GM19455 (cell line): ENCODE measurements around the gene PDCD11.
A peak's percentile ranks its signal among the peaks of the same experiment; 100 is the strongest.

Experiments
- ATAC-seq: cut with Tn5 transposase; IDR thresholded peaks from one replicate; pipeline ENCODE4 v1.9.1; 2021; ENCODE audit not compliant: unreplicated experiment

PDCD11 gene

GRCh38 chr10:103449208-103450144 lies 53.0 kb downstream of the PDCD11 start:
- ATAC-seq: no peak

GRCh38 chr10:103450201-103450695 lies 53.8 kb downstream of the PDCD11 start:
- no peak for ATAC-seq

GRCh38 chr10:103451091-103451813 lies 54.8 kb downstream of the PDCD11 start:
- ATAC-seq: no peak

- peak; percentile 75 for ATAC-seq
Observed at GRCh38 chr10:103451831-103452505, 55.5 kb downstream of the PDCD11 start, which contains the start of gene CALHM2. CALHM2 (minus strand) TSS chr10:103452370; CDS start chr10:103449941, 2,429 bp downstream.

GRCh38 chr10:103452506-103453230 lies 56.2 kb downstream of the PDCD11 start:
- no peak for ATAC-seq

GRCh38 chr10:103454026-103454425 lies 57.6 kb downstream of the PDCD11 start:
- no peak for ATAC-seq

GRCh38 chr10:103455235-103455634 lies 58.8 kb downstream of the PDCD11 start:
- no peak for ATAC-seq

GRCh38 chr10:103456074-103456660 lies 59.7 kb downstream of the PDCD11 start:
- ATAC-seq: no peak

DNA sequence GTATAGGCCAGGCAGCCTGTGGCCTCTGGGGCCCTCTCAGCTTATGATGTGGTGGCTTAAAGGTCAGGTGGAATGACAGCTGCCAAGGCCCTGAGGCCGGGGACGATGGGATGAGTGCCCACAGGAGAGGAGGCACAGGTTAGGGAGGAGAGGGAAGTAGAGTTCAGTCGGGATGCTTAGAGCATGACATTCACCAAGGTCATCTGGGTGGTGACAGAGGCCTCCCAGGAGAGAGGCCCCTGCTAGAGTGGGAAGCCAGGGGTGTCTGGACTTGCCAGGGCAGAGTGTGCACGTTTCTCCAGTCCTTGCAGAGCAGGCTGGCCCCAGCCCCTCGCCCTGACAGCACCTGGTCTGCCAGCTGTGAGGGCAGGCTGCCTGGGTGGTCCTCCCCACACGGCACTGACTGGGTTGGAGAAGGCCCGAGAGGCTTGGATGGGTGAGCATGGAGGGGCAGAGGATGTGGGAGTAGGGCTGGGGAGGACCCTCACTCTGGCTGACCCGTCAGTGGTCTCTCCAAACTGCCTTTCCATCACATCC lies 60.8 kb downstream of the PDCD11 start:
- no peak for ATAC-seq

GRCh38 chr10:103457896-103458583 lies 61.6 kb downstream of the PDCD11 start:
- ATAC-seq: no peak

- peak; percentile 87 for ATAC-seq
Observed at GRCh38 chr10:103458720-103459119, 62.3 kb downstream of the PDCD11 start, which contains the start of gene CALHM1. CALHM1 (minus strand) TSS chr10:103458900; CDS start chr10:103458751, 149 bp downstream.

DNA sequence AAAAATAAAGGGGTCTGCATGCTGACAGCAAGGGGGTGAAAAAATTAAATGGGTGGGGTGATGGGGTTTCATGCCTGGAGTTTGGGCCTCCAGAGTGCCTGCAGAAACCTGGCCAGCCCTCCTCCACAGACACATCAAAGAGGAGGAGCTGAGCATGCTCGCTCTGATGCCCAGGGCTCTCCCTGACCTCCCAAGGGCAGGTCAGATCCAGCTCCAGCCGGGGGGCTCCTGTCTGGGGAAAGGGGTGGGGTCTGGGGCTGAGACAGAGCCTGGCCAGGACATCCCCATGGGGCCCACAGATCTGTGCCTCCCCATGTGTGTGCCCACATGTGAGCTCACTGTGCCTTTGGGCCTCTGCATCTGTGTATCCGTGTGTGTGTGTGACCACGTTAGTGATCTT lies 63.2 kb downstream of the PDCD11 start:
- ATAC-seq: no peak

- no peak for ATAC-seq
Observed at GRCh38 chr10:103463499-103463898, 67.1 kb downstream of the PDCD11 start.

GRCh38 chr10:103465411-103466179 lies 69.2 kb downstream of the PDCD11 start:
- no peak for ATAC-seq

GRCh38 chr10:103466734-103467133 lies 70.3 kb downstream of the PDCD11 start:
- ATAC-seq: no peak

GRCh38 chr10:103467406-103467805 lies 71.0 kb downstream of the PDCD11 start:
- ATAC-seq: no peak

- ATAC-seq: no peak
Observed at GRCh38 chr10:103469201-103469600, 72.8 kb downstream of the PDCD11 start.
